ENCODE data around the gene PSMD13.

DNA sequence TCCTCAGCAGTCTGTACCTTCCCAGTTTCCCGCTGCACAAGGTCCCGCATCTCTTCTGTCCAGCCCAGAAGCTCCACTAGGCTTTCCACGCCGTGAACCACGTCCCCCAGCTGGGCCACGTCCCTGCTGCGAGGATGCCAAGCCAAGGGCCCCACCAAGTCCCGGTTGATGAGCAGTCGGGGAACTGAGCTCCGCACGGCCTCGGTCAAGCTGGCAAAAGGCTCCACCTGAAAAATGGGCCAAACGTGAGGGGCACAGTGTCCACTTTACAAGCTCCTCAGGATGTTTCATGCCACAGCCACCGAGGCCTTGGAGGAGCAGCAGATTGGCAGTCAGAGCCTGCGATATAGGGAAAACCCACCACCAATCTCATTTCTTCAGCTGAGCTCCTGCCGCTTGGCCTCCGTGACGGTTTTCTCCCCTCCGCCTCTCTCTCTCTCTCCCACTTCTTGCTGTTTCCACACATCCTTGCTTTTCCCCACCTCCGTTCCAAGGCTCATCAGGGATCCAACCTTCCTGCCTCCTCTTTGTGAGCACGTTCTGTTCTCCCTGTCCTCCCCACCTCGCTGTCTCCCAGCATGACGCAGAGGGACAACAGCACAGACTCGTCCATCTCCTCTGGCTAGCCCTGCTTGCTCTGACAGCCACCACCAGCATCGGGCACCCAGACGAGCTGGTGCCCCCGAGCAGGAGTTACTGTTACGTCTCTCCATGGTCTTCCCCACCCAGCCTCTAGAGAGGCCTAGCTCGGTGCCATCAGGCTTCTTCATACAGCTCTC lies 17.8 kb upstream of the PSMD13 start:
- TF ChIP-seq, protein P1, sequence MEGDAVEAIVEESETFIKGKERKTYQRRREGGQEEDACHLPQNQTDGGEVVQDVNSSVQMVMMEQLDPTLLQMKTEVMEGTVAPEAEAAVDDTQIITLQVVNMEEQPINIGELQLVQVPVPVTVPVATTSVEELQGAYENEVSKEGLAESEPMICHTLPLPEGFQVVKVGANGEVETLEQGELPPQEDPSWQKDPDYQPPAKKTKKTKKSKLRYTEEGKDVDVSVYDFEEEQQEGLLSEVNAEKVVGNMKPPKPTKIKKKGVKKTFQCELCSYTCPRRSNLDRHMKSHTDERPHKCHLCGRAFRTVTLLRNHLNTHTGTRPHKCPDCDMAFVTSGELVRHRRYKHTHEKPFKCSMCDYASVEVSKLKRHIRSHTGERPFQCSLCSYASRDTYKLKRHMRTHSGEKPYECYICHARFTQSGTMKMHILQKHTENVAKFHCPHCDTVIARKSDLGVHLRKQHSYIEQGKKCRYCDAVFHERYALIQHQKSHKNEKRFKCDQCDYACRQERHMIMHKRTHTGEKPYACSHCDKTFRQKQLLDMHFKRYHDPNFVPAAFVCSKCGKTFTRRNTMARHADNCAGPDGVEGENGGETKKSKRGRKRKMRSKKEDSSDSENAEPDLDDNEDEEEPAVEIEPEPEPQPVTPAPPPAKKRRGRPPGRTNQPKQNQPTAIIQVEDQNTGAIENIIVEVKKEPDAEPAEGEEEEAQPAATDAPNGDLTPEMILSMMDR (IDR thresholded peaks at IDR 0.05), result no peak
- TF ChIP-seq ZFX (IDR thresholded peaks at IDR 0.05; ENCODE audit: borderline replicate concordance), result no peak
